H1 (cell line): ENCODE measurements around the gene ABI2. TPM values are rescaled to one million over a fixed set of nuclear protein-coding genes. Genes with fewer than 3 reads are reported as not detected.

Source experiments
- ASH2L ChIP-seq: fragments of 200-600, 300-600 bp; sonication (generic); IDR thresholded peaks from one replicate; pipeline ENCODE4 v1.7.1; 2017; ENCODE audit warnings: low read length
- CHD7 ChIP-seq: fragments of 300-600 bp; sonication (generic); IDR thresholded peaks from 2 replicates; pipeline ENCODE4 v1.7.1; 2012; ENCODE audit warnings: low read length, moderate library complexity, mild to moderate bottlenecking, inconsistent platforms; ENCODE audit not compliant: insufficient replicate concordance
- polyA plus RNA-seq, 7 experiments: library from polyadenylated mRNA; depleted of rRNA in 3 of 7; stranded (reverse) in 5 of 7; unstranded in 2 of 7; fragments of >200 nt in 5 of 7; fragments of 200-250 nt in 2 of 7; gene quantifications; 1 replicate in 5 of 7; 2 replicates in 1 of 7; 4 replicates in 1 of 7; pipeline versions ENCODE4 v1.2.1 to v1.2.3, GENCODE V29; 2011 to 2013; ENCODE audit warnings: missing spikeins in 2 of 7, mixed read lengths in 2 of 7
- total RNA-seq: library from RNA; stranded (reverse); fragmentation: NEBNext Ultra II Directional; extraction: Animal tissue kit (Norgen Biotek cat#: 25700); gene quantifications from 2 replicates; pipeline ENCODE4 v1.2.1, GENCODE V29; 2021

The ABI2 gene
- total and polyA plus RNA-seq, 2 of the 8 experiments (the other 6 are each of a cell fraction or from before 2014, with no cell fraction given): 62.3 to 118 TPM

- no peak for TF ChIP-seq CHD7
- no peak for TF ChIP-seq ASH2L
Observed at GRCh38 chr2:203359450-203359849, 31.3 kb downstream of the ABI2 start (continued).
